ENCODE data around the gene COLEC12. TPM values are rescaled to one million over a fixed set of nuclear protein-coding genes. Genes with fewer than 3 reads are reported as not detected.

The COLEC12 gene
- total RNA-seq, 1 experiment from 2014 or later: not detected

DNA sequence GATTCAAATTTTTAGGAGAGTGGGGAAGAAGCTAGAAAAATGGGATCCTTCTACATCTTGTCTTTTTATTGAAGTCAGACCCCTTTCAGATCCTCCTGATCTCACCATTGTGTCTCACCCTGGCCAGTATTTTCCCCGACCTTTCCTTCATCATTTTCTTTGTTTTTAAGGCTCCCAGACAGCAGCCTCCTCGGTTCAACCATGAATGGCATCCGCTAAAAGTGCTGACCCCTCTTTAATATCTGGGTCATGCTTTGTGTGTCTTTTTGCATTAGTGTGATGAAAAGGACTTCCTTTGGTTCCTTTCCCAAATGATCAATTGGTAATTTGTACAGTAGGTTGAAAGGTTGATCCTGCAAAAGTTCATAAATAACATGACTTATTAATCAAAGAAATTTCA is 205.9 kb downstream of the COLEC12 start:
- H3K4me2 ChIP-seq (ENCODE audit: low read length): no peak overlapping the region
- H3K36me3 ChIP-seq (ENCODE audit: control insufficient read depth in 1 of 2, insufficient read depth in 2 of 2, low read length in 2 of 2): no peaks in the 10 kb centered on the region
- no peak overlapping the region for H3K9ac ChIP-seq (ENCODE audit: low read length)
- POLR2A ChIA-PET: no interaction called here
- H3K27me3 ChIP-seq (ENCODE audit: insufficient read depth, low read length): no peaks in the 10 kb centered on the region
- no peaks in the 10 kb centered on the region for H3K9me2 ChIP-seq (ENCODE audit: insufficient read depth)
- H3K9me3 ChIP-seq (ENCODE audit: control insufficient read depth in 1 of 2, insufficient read depth in 1 of 2, low read depth in 1 of 2, low read length in 2 of 2): no peaks in the 10 kb centered on the region
- H4K20me1 ChIP-seq (ENCODE audit: insufficient read depth): no peaks in the 10 kb centered on the region
- no peak for ATAC-seq
- no TSS peak for BruUV-seq (replicated peaks)
- no peak overlapping the region for H3K4me3 ChIP-seq (replicated peaks in 1 of 2; ENCODE audit: low read depth in 1 of 2, low read length in 2 of 2)
- DNase-seq (ENCODE audit: low read depth, low spot score): no peak
- H3K79me2 ChIP-seq (ENCODE audit: insufficient read depth, low read length): no peaks in the 10 kb centered on the region
- intact Hi-C loops (cut with micrococcal nuclease): no loop called here
- no peak overlapping the region for H3K27ac ChIP-seq (ENCODE audit: low read depth, low read length)
- CTCF ChIA-PET: no interaction called here
- RAD21 ChIA-PET (ENCODE audit: low non-redundant PET in 1 of 2, low total read pairs in 2 of 2, uncharacterized antibody in 2 of 2, unreplicated experiment in 2 of 2): no interaction called here
- no peaks in the 10 kb centered on the region for H3K4me1 ChIP-seq (ENCODE audit: control insufficient read depth in 1 of 2, insufficient read depth in 2 of 2, low read length in 2 of 2)
- H2AFZ ChIP-seq (ENCODE audit: low read depth, low read length, poor library complexity, severe bottlenecking): no peak overlapping the region
- no peak for TF ChIP-seq ZNF274 (IDR thresholded peaks at IDR 0.05; ENCODE audit: low read depth, low read length)
- TF ChIP-seq CBX3 (IDR thresholded peaks at IDR 0.05; ENCODE audit: low read depth): no peak
- TF ChIP-seq POLR2A (IDR thresholded peaks at IDR 0.05; ENCODE audit: borderline replicate concordance, extremely low read depth, insufficient read depth, insufficient read length): no peak
- no peak for TF ChIP-seq TCF7L2 (IDR thresholded peaks at IDR 0.05; ENCODE audit: borderline replicate concordance, extremely low read depth, insufficient read depth, insufficient read length)
- TF ChIP-seq, protein P1, sequence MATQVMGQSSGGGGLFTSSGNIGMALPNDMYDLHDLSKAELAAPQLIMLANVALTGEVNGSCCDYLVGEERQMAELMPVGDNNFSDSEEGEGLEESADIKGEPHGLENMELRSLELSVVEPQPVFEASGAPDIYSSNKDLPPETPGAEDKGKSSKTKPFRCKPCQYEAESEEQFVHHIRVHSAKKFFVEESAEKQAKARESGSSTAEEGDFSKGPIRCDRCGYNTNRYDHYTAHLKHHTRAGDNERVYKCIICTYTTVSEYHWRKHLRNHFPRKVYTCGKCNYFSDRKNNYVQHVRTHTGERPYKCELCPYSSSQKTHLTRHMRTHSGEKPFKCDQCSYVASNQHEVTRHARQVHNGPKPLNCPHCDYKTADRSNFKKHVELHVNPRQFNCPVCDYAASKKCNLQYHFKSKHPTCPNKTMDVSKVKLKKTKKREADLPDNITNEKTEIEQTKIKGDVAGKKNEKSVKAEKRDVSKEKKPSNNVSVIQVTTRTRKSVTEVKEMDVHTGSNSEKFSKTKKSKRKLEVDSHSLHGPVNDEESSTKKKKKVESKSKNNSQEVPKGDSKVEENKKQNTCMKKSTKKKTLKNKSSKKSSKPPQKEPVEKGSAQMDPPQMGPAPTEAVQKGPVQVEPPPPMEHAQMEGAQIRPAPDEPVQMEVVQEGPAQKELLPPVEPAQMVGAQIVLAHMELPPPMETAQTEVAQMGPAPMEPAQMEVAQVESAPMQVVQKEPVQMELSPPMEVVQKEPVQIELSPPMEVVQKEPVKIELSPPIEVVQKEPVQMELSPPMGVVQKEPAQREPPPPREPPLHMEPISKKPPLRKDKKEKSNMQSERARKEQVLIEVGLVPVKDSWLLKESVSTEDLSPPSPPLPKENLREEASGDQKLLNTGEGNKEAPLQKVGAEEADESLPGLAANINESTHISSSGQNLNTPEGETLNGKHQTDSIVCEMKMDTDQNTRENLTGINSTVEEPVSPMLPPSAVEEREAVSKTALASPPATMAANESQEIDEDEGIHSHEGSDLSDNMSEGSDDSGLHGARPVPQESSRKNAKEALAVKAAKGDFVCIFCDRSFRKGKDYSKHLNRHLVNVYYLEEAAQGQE (IDR thresholded peaks at IDR 0.05; ENCODE audit: low read depth): no peak
- TF ChIP-seq ELF1 (IDR thresholded peaks at IDR 0.05; ENCODE audit: borderline replicate concordance, low read depth): no peak
- TF ChIP-seq, protein P2, sequence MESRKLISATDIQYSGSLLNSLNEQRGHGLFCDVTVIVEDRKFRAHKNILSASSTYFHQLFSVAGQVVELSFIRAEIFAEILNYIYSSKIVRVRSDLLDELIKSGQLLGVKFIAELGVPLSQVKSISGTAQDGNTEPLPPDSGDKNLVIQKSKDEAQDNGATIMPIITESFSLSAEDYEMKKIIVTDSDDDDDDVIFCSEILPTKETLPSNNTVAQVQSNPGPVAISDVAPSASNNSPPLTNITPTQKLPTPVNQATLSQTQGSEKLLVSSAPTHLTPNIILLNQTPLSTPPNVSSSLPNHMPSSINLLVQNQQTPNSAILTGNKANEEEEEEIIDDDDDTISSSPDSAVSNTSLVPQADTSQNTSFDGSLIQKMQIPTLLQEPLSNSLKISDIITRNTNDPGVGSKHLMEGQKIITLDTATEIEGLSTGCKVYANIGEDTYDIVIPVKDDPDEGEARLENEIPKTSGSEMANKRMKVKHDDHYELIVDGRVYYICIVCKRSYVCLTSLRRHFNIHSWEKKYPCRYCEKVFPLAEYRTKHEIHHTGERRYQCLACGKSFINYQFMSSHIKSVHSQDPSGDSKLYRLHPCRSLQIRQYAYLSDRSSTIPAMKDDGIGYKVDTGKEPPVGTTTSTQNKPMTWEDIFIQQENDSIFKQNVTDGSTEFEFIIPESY (IDR thresholded peaks at IDR 0.05; ENCODE audit: extremely low read depth, insufficient replicate concordance, low read length): no peak
- no peak for TF ChIP-seq EZH2 (IDR thresholded peaks at IDR 0.05)
- no peak for TF ChIP-seq SRF (IDR thresholded peaks at IDR 0.05; ENCODE audit: low read depth)
- no peak for TF ChIP-seq CEBPB (IDR thresholded peaks at IDR 0.05; ENCODE audit: low read depth)
- no peak for TF ChIP-seq FOSL1 (IDR thresholded peaks at IDR 0.05; ENCODE audit: low read depth)
- TF ChIP-seq, protein P3, sequence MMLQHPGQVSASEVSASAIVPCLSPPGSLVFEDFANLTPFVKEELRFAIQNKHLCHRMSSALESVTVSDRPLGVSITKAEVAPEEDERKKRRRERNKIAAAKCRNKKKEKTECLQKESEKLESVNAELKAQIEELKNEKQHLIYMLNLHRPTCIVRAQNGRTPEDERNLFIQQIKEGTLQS (IDR thresholded peaks at IDR 0.05): no peak
- TF ChIP-seq, protein P4, sequence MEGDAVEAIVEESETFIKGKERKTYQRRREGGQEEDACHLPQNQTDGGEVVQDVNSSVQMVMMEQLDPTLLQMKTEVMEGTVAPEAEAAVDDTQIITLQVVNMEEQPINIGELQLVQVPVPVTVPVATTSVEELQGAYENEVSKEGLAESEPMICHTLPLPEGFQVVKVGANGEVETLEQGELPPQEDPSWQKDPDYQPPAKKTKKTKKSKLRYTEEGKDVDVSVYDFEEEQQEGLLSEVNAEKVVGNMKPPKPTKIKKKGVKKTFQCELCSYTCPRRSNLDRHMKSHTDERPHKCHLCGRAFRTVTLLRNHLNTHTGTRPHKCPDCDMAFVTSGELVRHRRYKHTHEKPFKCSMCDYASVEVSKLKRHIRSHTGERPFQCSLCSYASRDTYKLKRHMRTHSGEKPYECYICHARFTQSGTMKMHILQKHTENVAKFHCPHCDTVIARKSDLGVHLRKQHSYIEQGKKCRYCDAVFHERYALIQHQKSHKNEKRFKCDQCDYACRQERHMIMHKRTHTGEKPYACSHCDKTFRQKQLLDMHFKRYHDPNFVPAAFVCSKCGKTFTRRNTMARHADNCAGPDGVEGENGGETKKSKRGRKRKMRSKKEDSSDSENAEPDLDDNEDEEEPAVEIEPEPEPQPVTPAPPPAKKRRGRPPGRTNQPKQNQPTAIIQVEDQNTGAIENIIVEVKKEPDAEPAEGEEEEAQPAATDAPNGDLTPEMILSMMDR (IDR thresholded peaks at IDR 0.05 in 2 of 3, conservative IDR thresholded peaks at IDR 0.05 in 1 of 3; ENCODE audit: borderline replicate concordance in 1 of 3, insufficient read depth in 1 of 3, low read depth in 2 of 3, low read length in 2 of 3): no peak
- no peak for TF ChIP-seq SP1 (IDR thresholded peaks at IDR 0.05; ENCODE audit: low read depth)
- no peak for TF ChIP-seq JUND (IDR thresholded peaks at IDR 0.05)
- TF ChIP-seq, protein P5, sequence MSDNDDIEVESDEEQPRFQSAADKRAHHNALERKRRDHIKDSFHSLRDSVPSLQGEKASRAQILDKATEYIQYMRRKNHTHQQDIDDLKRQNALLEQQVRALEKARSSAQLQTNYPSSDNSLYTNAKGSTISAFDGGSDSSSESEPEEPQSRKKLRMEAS (IDR thresholded peaks at IDR 0.05): no peak
- no peak for TF ChIP-seq RAD21 (IDR thresholded peaks at IDR 0.05; ENCODE audit: low read depth)

Data from HCT116 (cell line).